CD4-positive, alpha-beta T cell treated with Interleukin-6 at 100 ng/mL for 8 hours (primary cell): Measurements from ENCODE around the gene KREMEN1.

ENCODE experiments used
- DNase-seq: peaks from one replicate; pipeline ENCODE4 v3.0.0-alpha.2; 2020; ENCODE audit warnings: mixed read lengths, low spot score

Gene KREMEN1

GRCh38 chr22:29133603-29134133 lies 60.8 kb downstream of the KREMEN1 start:
- no peak for DNase-seq

GRCh38 chr22:29134448-29134847 lies 61.6 kb downstream of the KREMEN1 start:
- DNase-seq = no peak

GRCh38 chr22:29136782-29137700 lies 64.2 kb downstream of the KREMEN1 start:
- DNase-seq = no peak

GRCh38 chr22:29138556-29139305 lies 65.9 kb downstream of the KREMEN1 start:
- no peak for DNase-seq

GRCh38 chr22:29139965-29140782 lies 67.3 kb downstream of the KREMEN1 start:
- no peak for DNase-seq

- no peak for DNase-seq
Measured at GRCh38 chr22:29141078-29141688, 68.3 kb downstream of the KREMEN1 start.

GRCh38 chr22:29142116-29142515 lies 69.3 kb downstream of the KREMEN1 start:
- no peak for DNase-seq

GRCh38 chr22:29143941-29144785 lies 71.3 kb downstream of the KREMEN1 start:
- no peak for DNase-seq

- no peak for DNase-seq
Measured at GRCh38 chr22:29144786-29145160, 71.9 kb downstream of the KREMEN1 start.

GRCh38 chr22:29145321-29146072 lies 72.7 kb downstream of the KREMEN1 start:
- no peak for DNase-seq

GRCh38 chr22:29146091-29146560 lies 73.3 kb downstream of the KREMEN1 start:
- no peak for DNase-seq

GRCh38 chr22:29146771-29147170 lies 73.9 kb downstream of the KREMEN1 start:
- no peak for DNase-seq

- no peak for DNase-seq
Measured at GRCh38 chr22:29147331-29147899, 74.6 kb downstream of the KREMEN1 start.

GRCh38 chr22:29148036-29148435 lies 75.2 kb downstream of the KREMEN1 start:
- no peak for DNase-seq

GRCh38 chr22:29148826-29149225 lies 76.0 kb downstream of the KREMEN1 start:
- DNase-seq = no peak

- no peak for DNase-seq
Measured at GRCh38 chr22:29149841-29150555, 77.2 kb downstream of the KREMEN1 start.

- no peak for DNase-seq
Measured at GRCh38 chr22:29150701-29151100, 77.9 kb downstream of the KREMEN1 start.

- DNase-seq = no peak
Measured at GRCh38 chr22:29151316-29151715, 78.5 kb downstream of the KREMEN1 start.
